Gastrocnemius medialis (tissue), 4 donors: ENCODE results near the gene LMX1B. TPM values are rescaled to one million over a fixed set of nuclear protein-coding genes. Genes with fewer than 3 reads are reported as not detected.

Experiments
- ATAC-seq, 2 donors: fragments of 150-250 bp; one replicate each; pipeline ENCODE4 v1.9.1; 2016
- DNase-seq, 2 donors: peaks; one replicate each; pipeline ENCODE4 v3.0.0-alpha.2; 2019
- H3K27ac ChIP-seq, 4 donors: fragments of 200-600 bp; sonication (generic); 1 replicate in 1 of 4; 2 replicates in 3 of 4; pipeline ENCODE4 v1.5.1; 2016 to 2018; ENCODE audit warnings: mild to moderate bottlenecking in 2 of 4, moderate library complexity in 1 of 4
- H3K27me3 ChIP-seq, 3 donors: fragments of 200-600 bp; sonication (generic) in 2 of 3; 1 replicate in 1 of 3; 2 replicates in 2 of 3; pipeline versions ENCODE4 v1.5.1 to v1.6.0; 2016 to 2019; ENCODE audit warnings: mild to moderate bottlenecking in 1 of 3, moderate library complexity in 1 of 3
- H3K36me3 ChIP-seq, 2 donors: fragments of 200-600 bp; sonication (generic) in 1 of 2; one replicate each; pipeline ENCODE4 v1.5.1; 2017 to 2018
- H3K4me1 ChIP-seq, 2 donors: fragments of 200-600 bp; sonication (generic) in 1 of 2; one replicate each; pipeline ENCODE4 v1.5.1; 2016 to 2017; ENCODE audit warnings: mild to moderate bottlenecking in 2 of 2
- H3K4me3 ChIP-seq, 4 donors: fragments of 200-600 bp; sonication (generic) in 3 of 4; 1 replicate in 1 of 4; 2 replicates in 3 of 4; pipeline ENCODE4 v1.5.1; 2016 to 2019; ENCODE audit warnings: mild to moderate bottlenecking in 2 of 4
- H3K9me3 ChIP-seq, 3 donors: fragments of 200-600 bp; sonication (generic) in 2 of 3; 1 replicate in 1 of 3; 2 replicates in 2 of 3; pipeline ENCODE4 v1.5.1; 2016 to 2019
- POLR2A ChIP-seq, 2 donors: fragments of 450-650 bp; IDR thresholded peaks; one replicate each; pipeline ENCODE4 v1.6.1; 2017; ENCODE audit warnings: antibody characterized with exemption in 2 of 2, mild to moderate bottlenecking in 2 of 2, moderate library complexity in 2 of 2
- in situ Hi-C, 4 donors: fragments of 200-750 bp; cut with MboI; loops; one replicate each; pipeline versions ENCODE4 v1.15.0 to v1.8.0; 2017; ENCODE audit warnings: low sequenced_read_pairs in 4 of 4
- intact Hi-C: fragments of 100-400 bp; cut with DNase I; formaldehyde crosslinking; loops from one replicate; pipeline ENCODE4 v1.15.1; 2023; ENCODE audit warnings: low total_unique reads
- total RNA-seq, 4 donors: library from RNA; depleted of rRNA; stranded (reverse); fragments of >200 nt; gene quantifications; one replicate each; pipeline versions ENCODE4 v1.1.0 to v1.2.3, GENCODE V29; 2016
- TF ChIP-seq, protein P1 (sequence below), 5 experiments: fragments of 450-650 bp in 3 of 5; fragments of 200-600 bp in 2 of 5; sonication (generic) in 2 of 5; IDR thresholded peaks in 4 of 5; conservative IDR thresholded peaks in 1 of 5; 1 replicate in 4 of 5; 2 replicates in 1 of 5; pipeline ENCODE4 v1.5.1; 2016 to 2019; ENCODE audit warnings: antibody characterized with exemption in 5 of 5, mild to moderate bottlenecking in 3 of 5, moderate library complexity in 3 of 5

The LMX1B gene
- total RNA-seq, 4 donors from 2014 or later: 0.31 to 0.46 (median 0.35) TPM; not detected in 1

DNA sequence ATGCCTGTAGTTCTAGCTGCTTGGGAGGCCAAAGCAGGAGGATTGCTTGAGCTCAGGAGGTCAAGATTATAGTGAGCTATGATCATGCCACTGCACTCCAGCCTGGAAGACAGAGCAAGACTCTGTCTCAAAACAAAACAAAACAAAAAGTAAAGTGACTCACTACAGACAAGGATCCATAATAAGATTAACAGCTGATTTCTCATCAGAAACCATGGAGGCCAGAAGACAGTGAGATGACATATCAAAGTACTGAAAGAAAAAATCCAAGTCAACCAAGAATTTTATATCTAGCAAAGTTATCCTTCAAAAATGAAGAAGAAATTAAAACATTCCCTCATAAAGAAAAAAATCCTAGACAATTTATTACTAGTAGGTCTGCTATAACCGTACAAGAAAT lies 121.8 kb downstream of the LMX1B start:
- in situ Hi-C loops: no loop called here
- Histone ChIP-seq H3K27ac (no peak overlapping the region), H3K36me3 (no peaks in the 10 kb centered on the region), H3K4me3 (no peak overlapping the region), H3K9me3 (peaks cover 0 to 7% (median 0%) of the 10 kb centered on the region in 3 donors), H3K27me3 (peaks cover 9 to 30% (median 11%) of the 10 kb centered on the region in 3 donors), H3K4me1 (no peaks in the 10 kb centered on the region)
- intact Hi-C loops: no loop called here
- no peak for TF ChIP-seq POLR2A (IDR thresholded peaks at IDR 0.05)
- TF ChIP-seq, protein P1, sequence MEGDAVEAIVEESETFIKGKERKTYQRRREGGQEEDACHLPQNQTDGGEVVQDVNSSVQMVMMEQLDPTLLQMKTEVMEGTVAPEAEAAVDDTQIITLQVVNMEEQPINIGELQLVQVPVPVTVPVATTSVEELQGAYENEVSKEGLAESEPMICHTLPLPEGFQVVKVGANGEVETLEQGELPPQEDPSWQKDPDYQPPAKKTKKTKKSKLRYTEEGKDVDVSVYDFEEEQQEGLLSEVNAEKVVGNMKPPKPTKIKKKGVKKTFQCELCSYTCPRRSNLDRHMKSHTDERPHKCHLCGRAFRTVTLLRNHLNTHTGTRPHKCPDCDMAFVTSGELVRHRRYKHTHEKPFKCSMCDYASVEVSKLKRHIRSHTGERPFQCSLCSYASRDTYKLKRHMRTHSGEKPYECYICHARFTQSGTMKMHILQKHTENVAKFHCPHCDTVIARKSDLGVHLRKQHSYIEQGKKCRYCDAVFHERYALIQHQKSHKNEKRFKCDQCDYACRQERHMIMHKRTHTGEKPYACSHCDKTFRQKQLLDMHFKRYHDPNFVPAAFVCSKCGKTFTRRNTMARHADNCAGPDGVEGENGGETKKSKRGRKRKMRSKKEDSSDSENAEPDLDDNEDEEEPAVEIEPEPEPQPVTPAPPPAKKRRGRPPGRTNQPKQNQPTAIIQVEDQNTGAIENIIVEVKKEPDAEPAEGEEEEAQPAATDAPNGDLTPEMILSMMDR (IDR thresholded peaks at IDR 0.05 in 4 of 5, conservative IDR thresholded peaks at IDR 0.05 in 1 of 5): no peak
- ATAC-seq: no peak
- no peak for DNase-seq

DNA sequence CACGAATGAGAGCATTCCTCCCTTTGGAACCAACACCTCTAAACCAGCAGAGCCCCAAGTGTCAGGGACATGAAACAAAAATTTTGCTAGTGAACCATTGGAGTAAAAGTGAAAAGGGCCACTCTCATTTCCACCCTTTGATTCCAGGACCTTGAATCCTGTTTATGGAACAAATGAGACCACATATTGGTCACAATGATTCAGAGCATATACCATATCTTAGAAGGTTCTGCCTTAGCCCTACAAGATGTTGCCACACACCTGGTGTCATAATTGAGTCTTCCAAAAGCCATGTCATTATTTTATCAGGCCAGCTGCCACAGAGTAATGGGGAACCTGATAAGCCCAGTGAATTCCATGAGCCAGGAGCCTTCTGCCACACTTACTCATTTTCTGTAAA lies 124.8 kb downstream of the LMX1B start:
- Histone ChIP-seq H3K9me3 (peaks cover 0 to 7% (median 0%) of the 10 kb centered on the region in 3 donors), H3K27ac (no peak overlapping the region), H3K4me1 (no peaks in the 10 kb centered on the region), H3K27me3 (peaks cover 5 to 29% (median 5%) of the 10 kb centered on the region in 3 donors), H3K4me3 (no peak overlapping the region), H3K36me3 (no peaks in the 10 kb centered on the region)
- TF ChIP-seq, protein P1 (IDR thresholded peaks at IDR 0.05 in 4 of 5, conservative IDR thresholded peaks at IDR 0.05 in 1 of 5): no peak
- no peak for TF ChIP-seq POLR2A (IDR thresholded peaks at IDR 0.05)
- intact Hi-C loops (no loop called here), in situ Hi-C loops (no loop called here)
- DNase-seq: no peak
- no peak for ATAC-seq

DNA sequence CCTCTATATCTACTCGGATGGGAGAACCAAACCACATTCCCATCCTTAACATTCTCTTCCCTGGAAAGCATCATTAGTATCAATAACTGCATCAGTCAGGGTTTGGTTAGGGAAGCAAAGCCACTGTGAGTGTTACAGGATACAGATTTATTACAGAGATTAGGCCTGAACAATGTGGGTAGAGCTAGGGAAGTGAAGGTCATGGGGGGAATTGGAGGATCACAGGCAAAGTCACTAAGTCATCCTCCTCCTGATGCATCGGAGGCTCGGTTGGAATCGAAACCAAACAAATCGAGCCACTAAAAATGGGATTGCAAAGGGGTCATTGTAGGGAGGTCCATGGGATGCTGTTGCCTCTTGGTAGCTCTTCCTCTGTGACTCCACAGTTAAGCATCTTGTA lies 129.3 kb downstream of the LMX1B start:
- intact Hi-C loops (no loop called here), in situ Hi-C loops (no loop called here)
- Histone ChIP-seq H3K4me3 (no peak overlapping the region), H3K36me3 (no peaks in the 10 kb centered on the region), H3K4me1 (no peaks in the 10 kb centered on the region), H3K27ac (no peak overlapping the region), H3K9me3 (no peaks in the 10 kb centered on the region), H3K27me3 (peaks cover 0 to 30% (median 3%) of the 10 kb centered on the region in 3 donors)
- ATAC-seq (no peak), DNase-seq (no peak)
- TF ChIP-seq POLR2A (IDR thresholded peaks at IDR 0.05): no peak
- TF ChIP-seq, protein P1 (IDR thresholded peaks at IDR 0.05 in 4 of 5, conservative IDR thresholded peaks at IDR 0.05 in 1 of 5): no peak

DNA sequence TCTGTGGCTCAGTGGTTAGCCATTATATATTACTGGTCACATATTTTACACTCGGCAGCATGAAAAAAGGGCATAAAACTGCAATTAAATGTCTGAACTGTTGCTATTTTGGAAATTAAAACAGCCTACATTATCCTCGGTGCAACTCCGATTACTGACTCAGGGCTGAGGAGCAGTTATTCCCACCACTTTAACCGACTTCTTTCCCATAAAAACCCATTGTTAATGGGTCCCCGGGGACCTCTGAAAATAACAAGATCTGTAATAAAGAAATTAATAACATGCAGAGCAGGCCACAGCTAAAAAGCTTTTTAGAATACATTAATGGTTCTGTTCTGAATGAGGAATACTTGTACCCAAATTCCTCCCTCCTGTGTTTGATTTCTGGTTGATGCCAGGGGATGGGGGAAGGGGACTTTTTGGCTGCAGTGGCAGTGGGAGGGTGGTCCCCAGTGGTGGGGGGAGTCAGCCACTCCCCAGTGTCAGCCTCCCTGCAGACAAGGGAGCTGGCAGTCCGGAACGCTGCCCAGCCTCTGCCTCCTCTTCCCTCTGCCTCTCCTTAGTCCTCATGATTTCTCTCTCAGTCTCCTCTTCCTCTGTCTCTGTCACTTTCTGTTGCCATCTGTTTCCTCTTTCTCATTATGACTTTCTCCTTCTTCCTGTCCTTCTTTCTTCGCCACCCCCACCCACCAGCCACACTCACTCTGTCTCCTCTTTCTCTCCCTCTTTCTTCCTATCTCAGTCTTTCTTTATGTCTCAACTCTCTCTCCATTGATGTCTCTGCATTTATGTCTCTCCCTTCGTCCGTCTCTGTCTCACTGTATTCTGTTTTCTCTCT lies 132.1 kb downstream of the LMX1B start:
- Histone ChIP-seq H3K27ac (no peak overlapping the region), H3K4me3 (no peak overlapping the region), H3K4me1 (no peaks in the 10 kb centered on the region), H3K27me3 (peaks cover 0 to 40% (median 11%) of the 10 kb centered on the region in 3 donors), H3K9me3 (no peaks in the 10 kb centered on the region), H3K36me3 (no peaks in the 10 kb centered on the region)
- no peak for ATAC-seq
- no peak for DNase-seq
- in situ Hi-C loops (no loop called here), intact Hi-C loops (no loop called here)
- no peak for TF ChIP-seq POLR2A (IDR thresholded peaks at IDR 0.05)
- TF ChIP-seq, protein P1 (IDR thresholded peaks at IDR 0.05 in 4 of 5, conservative IDR thresholded peaks at IDR 0.05 in 1 of 5): no peak

Other genes with a start within 250 kb of the LMX1B start
- 10 to 100 TPM; 44.9 to 65.2 (median 60.0) TPM for gene ZBTB43, start 191.1 kb downstream of the LMX1B start, total RNA-seq
- gene ZBTB34, start 246.7 kb downstream of the LMX1B start, total RNA-seq: 1 to 10 TPM; 6.2 to 8.7 (median 6.9) TPM